OCI-LY1 (cell line): ENCODE measurements around the gene WWOX.

Source experiments
- CTCF ChIP-seq: fragments of 200-600 bp; sonication (generic), shearing (Covaris generic); IDR thresholded peaks from 2 replicates; pipeline ENCODE4 v1.5.1; 2017; ENCODE audit warnings: mild to moderate bottlenecking, antibody characterized with exemption, low read length, moderate library complexity, mixed read lengths
- EZH2 ChIP-seq: fragments of 200-600 bp; sonication (generic), shearing (Covaris generic); IDR thresholded peaks from 2 replicates; pipeline ENCODE4 v1.8.0; 2017; ENCODE audit warnings: borderline replicate concordance, mixed run types, mild to moderate bottlenecking, antibody characterized with exemption, low read length, moderate library complexity, mixed read lengths

GRCh38 chr16:78224342-78224741, 124.9 kb downstream of the WWOX start:
- TF ChIP-seq CTCF (no peak), EZH2 (no peak)
